LNCaP clone FGC (cell line): ENCODE measurements around the gene TNFSF12.

Experiments
- DNase-seq: peaks from one replicate; pipeline ENCODE4 v3.0.0-alpha.2; 2011; ENCODE audit warnings: low read depth
- H3K4me3 ChIP-seq: 2 replicates; pipeline ENCODE4 v1.5.1; 2011; ENCODE audit warnings: mild to moderate bottlenecking, low read depth, low read length, control low read depth
- CTCF ChIP-seq: IDR thresholded peaks from 2 replicates; pipeline ENCODE4 v1.5.1; 2012; ENCODE audit warnings: mild to moderate bottlenecking; ENCODE audit not compliant: control insufficient read depth, insufficient read depth; ENCODE audit errors: extremely low read depth

TNFSF12 gene

GRCh38 chr17:7575959-7576358, 27.1 kb downstream of the TNFSF12 start:
- H3K4me3 ChIP-seq = no peak overlapping the region
- no peak for DNase-seq
- no peak for TF ChIP-seq CTCF

- no peak for TF ChIP-seq CTCF
- no peak for DNase-seq
- no peak overlapping the region for H3K4me3 ChIP-seq
Measured at GRCh38 chr17:7576432-7576937, 27.6 kb downstream of the TNFSF12 start.

GRCh38 chr17:7577327-7578199, 28.7 kb downstream of the TNFSF12 start:
- DNase-seq = no peak
- no peak for TF ChIP-seq CTCF
- H3K4me3 ChIP-seq = no peak overlapping the region

GRCh38 chr17:7579001-7579833, 30.4 kb downstream of the TNFSF12 start, which contains the start of gene CD68:
Gene CD68 (plus strand): TSS chr17:7579638. CDS start chr17:7579678, 40 bp downstream.
- H3K4me3 ChIP-seq = no peak within 1 kb of the TSS
- DNase-seq = peak; percentile 68
- no peak for TF ChIP-seq CTCF

GRCh38 chr17:7579834-7580603, 31.2 kb downstream of the TNFSF12 start:
- TF ChIP-seq CTCF = no peak
- no peak overlapping the region for H3K4me3 ChIP-seq
- no peak for DNase-seq
